A549 treated with ZK216348 at 1 μM for 4 hours (cell line): ENCODE data around the gene MMP24OS. TPM values are rescaled to one million over a fixed set of nuclear protein-coding genes. Genes with fewer than 3 reads are reported as not detected.

Experiments used
- total RNA-seq: library from RNA; stranded (reverse); fragments of 200-300 nt; extraction: Qiagen RNA extraction; gene quantifications from 5 replicates; pipeline ENCODE4 v1.2.3, GENCODE V29; 2022; ENCODE audit warnings: low read depth

Gene MMP24OS
- 58.0 to 92.7 TPM (median 81.2 TPM) in 5 replicates for total RNA-seq

DNA sequence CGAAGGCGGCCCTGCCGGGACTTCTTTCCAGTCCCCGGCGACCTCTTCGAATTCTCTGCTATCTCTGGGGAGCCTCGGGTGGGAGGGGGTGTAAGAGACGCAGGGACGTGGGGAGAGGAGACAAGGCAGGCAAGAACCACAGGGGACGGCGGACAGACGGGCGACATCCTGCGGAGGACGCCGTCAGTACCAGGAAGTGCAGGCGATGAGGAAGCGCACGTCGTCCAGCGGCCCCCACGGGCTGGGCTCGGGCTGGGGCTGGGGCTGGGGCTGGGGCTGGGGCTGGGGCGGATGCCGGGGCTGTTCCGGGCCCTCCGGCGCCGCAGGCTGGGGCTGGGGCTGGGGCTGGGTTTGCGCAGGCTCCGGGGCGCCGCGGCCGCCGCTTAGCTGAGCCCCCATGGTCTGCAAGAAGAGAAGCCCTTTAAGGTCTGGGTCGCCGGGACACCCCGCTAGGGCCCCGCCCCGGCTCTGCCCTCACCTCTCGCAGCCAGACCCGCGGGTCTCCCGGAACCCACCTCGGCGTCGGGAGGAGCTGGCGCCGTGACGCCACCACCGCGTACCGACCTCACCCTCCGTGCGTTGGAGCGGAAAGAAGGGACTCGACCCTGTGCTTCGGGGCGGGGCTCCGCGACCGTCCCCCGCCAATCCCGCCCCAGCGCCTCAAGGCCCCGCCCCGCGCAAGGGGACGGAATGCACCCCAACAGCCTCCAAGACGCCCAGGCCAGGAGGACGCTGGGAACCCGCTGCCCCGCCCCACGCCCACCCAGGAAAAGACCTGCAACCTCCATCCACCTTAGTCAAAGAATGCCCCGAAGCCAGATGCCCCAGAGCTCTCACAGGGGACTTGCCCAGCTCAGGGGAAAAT lies at the start of gene MMP24OS:
TSS of gene MMP24OS (minus strand) at position 592 of the 865 bp plus-strand sequence. CDS start at position 399, 193 bp downstream.

DNA sequence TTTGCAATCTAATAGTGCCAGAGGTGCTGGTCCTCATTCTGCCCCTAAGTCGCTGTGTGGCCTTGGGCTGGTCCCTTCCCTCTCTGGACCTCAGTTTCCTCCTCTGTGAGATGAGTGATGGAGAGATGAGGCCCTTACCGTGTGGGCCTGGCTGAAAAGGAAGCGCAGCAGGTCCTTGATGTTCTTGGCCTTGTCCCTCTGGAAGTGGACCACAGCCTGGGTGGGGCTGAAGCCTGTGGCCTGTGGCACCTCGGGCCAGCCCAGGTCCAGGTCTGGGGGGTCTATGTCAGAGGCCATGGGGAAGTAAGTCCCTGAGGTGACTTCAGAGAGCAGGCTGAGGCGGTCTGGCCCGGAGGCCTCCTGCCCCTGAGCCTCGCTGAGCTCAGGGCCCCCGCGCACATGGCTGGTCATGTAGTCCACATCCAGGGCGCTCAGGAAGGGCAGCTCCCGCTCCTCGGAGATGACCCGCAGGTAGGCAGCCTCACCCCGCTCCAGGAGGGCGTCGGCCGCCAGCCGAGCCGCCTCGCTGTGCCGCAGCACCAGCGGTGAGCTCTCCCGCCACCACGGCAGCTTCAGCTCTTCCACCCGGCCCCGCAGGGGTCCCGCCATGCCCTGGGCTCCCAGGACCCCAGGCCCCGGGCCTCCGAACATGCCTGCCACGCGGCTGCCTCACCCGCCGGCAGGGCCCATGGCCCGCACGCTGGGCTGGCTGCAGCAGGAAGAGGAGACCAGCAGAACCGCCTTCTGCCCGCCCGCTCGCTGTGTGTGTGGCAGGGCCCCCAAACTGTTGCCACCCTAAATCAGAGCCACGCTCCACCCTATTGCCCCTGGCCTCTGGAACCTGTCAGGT lies 14.0 kb upstream of the MMP24OS start, which contains the start of gene FAM83C:
TSS of gene FAM83C (minus strand) at position 772 of the 850 bp plus-strand sequence. CDS start at position 651, 121 bp downstream.

DNA sequence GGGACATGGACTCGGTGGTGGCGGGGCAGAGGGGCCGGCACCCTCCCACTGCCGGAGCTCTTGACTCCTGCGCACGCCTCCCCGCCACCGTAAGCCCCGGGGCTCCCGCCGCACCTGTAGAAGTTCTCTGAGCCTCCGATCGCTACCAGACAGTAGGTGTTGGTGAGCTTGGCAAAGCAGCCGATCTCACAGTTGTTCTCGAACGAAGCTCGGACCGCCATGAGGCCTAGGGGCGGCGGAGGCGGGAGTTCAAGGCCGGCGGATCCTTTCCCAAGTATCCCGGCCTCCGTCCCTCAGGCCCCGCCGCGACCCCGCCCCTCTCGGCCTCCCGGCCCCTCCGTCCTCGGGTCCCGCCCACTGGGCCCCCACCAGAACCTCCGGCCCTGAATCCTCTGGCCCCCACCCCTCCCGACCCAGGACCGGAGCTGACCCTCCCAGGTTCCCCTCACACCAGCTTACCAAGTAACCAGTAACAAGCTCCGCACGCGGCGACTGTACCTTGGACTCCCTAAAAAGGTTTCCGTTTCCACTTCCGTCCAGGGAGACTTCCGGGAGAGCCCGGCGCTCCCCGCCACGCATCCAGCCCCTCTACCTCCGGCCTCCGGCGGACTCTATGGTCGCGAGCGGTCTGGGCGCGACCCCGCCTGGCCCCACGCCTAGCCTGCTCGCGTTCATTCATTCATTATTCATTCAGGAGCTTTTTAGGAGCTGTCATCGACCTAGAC lies 6.5 kb upstream of the MMP24OS start, which contains the start of gene EIF6:
TSS of gene EIF6 (minus strand) at position 506 of the 725 bp plus-strand sequence. CDS start at position 221, 285 bp downstream.

Other genes starting within 250 kb of the MMP24OS start
- 41.9 to 62.4 TPM (median 61.0 TPM) in 5 replicates for gene TRPC4AP, start 185.3 kb downstream of the MMP24OS start, total RNA-seq
- 43.4 to 53.1 TPM (median 50.7 TPM) in 5 replicates for gene EDEM2, start 130.8 kb downstream of the MMP24OS start, total RNA-seq
- gene PROCR, start 106.0 kb downstream of the MMP24OS start, total RNA-seq = 105 to 137 TPM (median 133 TPM) in 5 replicates
- 16.5 to 27.8 TPM (median 26.2 TPM) in 5 replicates for gene MMP24, start 51.4 kb downstream of the MMP24OS start, total RNA-seq
- gene EIF6, start 6.7 kb upstream of the MMP24OS start, total RNA-seq = 324 to 430 TPM (median 410 TPM) in 5 replicates
- gene FAM83C, start 14.3 kb upstream of the MMP24OS start, total RNA-seq = 0.07 to 0.15 TPM (median 0.12 TPM) in 4 of 5 replicates, not detected in the other
- gene UQCC1, start 133.9 kb upstream of the MMP24OS start, total RNA-seq = 32.3 to 35.9 TPM (median 33.9 TPM) in 5 replicates
- gene GDF5, start 160.1 kb upstream of the MMP24OS start, total RNA-seq = not detected in 5 replicates
- gene CEP250, start 177.5 kb upstream of the MMP24OS start, total RNA-seq = 20.5 to 34.9 TPM (median 26.3 TPM) in 5 replicates